ENCODE results near the gene TBC1D22A. TPM values are rescaled to one million over a fixed set of nuclear protein-coding genes. Genes with fewer than 3 reads are reported as not detected.
A peak's percentile ranks its signal among the peaks of the same experiment; 100 is the strongest.

Gene TBC1D22A
- total RNA-seq, 1 experiment from 2014 or later, result 12.2 TPM

DNA sequence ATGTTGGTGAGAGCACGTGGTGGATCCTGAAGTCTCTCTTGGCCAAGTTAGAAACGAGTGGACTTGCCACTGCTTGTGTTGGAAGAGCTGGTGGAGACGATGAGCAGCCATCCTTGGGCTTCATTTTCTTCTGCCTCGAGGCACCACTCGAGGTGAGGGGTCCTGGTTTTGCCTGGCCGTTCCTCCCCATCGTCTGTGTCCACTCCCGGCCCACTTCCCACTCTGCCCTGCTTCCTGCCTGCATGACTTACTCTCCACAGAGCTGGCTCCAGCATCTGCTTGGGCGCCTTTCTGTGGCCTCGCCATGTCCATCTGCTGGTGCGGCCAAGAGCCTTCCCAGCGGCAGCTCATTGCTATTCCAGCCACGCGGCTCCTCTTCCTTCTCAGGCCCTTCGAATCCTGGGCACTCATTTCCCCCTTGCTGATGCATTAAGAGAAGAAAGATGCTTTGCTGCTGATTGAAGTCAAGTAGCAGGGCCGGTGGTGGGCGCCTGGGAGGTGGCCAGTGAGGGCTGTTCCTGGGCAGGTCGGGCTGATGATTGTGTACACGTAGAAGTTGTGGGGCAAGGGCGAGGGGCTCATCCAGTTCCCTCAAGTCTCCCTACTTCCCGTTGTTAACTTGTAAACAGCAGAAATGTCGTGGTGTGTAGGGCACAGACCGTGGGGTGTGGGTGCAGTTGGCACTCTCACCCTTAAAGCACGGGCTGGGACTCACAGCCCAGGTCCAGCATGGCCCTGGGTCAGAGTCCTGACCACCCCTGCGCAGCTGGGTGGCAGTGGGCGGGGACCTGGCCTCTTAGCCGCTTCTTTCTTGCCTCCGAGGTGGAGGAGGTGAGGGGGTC, 292.0 kb downstream of the TBC1D22A start:
- DNase-seq (ENCODE audit: low read depth), result no peak

DNA sequence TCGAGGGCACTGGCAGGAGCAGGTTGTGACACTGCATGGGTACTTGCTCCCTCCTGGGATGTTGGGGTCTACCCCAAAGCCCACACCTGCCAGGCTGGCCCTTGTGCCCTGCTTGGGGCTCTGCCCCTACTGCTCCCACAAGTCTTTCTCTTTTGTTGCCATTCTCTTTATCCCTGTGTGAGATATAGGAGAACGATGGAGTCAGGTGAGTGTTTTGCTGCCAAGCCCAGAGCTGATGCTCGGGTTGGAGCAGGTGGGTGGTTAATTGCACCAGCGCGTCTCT, 292.6 kb downstream of the TBC1D22A start:
- no peak for DNase-seq (ENCODE audit: low read depth)

DNA sequence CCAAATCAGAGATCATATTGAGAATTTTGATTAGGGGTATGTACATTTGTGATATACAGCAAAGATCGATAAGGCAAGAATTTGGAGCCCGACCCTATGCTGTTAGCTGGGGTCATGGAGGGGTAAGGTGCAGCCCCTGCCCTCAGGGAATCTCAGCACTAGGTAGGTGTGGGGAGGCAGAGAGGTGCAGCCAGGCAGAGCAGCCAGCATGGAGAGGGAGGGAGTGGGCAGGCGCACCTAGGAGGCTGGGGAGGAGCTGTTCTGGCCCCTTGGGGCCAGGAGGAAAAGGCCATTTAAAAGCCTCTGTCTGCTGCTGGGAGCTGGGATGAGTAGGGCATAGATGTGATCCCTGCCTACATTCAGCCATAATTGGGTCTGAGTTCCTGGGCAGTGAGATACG, 293.0 kb downstream of the TBC1D22A start:
- DNase-seq (ENCODE audit: low read depth), result no peak

DNA sequence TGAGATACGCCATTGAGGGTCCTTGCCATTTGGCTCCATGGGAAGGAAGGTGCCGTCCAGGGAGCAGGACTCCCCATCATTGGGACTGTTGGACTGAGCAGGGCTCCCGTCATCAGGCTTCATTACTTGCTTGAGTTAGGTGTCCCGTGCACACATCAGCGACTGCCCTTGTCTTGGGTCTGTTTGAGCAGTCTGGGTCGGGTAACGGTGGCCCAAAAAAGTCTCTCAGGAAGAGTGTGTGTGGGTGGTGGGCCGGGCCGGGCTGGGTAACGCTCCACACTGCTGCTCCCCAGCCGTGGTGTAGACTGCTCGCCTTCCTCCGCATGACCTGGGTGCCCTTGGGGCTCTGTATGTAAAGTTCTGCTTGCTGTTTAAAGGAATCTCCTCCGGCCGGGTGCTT, 293.5 kb downstream of the TBC1D22A start:
- no peak for DNase-seq (ENCODE audit: low read depth)

DNA sequence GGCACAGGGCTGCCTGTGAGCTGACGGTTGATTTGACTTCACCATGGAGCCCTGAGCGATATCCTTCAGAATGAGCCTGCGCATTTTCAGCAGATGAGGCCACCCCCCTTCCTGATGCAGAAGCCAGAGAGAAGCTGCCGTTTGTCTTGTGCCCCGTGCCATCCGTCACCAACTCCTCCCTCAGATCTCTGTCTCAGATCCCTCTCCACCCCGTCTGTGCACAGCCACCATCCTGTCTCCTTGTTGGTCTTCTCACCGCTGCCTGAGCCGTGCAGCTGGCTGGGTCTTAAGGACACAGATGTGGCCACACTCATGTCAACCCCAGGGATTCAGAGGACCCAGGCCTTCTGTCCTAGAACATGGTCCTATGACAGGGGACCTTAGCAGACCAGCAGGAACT, 293.9 kb downstream of the TBC1D22A start:
- DNase-seq (ENCODE audit: low read depth), result no peak

DNA sequence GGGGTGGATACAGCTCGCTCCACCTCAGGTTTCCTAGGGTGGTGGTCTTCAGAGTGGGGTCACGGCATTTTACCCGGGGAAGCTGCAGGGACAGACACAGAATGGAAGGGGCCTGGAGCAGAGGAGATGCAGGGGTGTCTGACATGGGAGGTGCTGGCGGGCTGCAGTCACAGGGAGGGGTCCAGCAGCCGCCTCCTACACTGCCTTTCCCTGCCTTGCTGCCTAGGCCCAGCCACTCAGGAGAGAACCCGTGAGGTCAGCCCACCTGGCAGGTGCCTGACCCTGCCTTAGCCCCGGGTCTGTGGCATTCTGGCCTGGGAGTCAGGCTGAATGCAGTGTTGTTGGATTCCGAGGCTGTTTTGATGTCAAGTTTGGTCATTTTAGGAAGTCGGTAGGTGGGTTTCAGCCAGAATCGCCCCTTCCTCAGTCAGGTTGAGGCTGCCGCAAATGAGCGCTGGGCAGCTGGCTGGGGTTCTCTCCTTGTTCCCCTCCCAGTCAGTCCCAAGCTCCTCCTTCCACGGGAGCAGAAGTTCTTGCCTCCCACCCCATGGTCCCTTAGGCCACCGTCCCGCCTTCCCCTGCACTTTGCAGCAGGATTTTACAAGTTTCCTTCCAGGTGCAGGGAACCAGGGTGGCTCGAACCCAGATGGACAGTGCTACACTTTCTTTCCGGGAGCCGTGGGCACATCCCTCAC, 294.5 kb downstream of the TBC1D22A start:
- no peak for DNase-seq (ENCODE audit: low read depth)

DNA sequence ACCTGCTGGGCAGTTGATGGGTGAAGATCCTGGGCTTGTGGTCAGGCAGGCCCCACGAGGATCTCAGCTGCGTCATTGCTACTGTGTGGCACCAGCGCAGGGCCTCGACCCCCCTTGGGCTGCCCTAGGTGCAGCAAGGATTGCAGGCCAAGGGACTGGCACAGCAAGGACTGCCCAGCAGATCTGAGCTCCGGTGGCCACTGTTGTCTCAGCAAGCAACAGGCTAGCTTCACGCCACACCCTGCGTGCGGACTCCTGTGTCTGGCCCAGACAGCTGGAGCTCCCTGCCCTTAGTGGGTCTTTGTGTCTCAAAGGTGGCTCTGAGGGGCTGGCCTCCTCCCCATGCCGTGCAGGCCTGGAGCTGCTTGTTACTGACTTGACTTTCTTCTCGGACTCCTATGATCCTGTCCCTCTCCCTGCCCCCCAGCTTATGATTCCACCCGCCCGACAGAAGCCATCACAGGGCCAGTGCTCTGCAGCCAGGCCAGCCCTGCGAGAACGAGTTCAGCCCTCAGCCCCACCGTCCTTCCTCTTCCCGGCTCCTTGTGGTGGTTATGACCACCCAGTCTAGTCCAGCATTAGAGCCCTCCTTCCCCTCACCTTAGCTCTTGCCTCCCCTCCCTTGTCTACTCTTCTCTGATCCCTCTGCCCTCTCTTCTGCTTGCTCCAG, 295.6 kb downstream of the TBC1D22A start:
- no peak for DNase-seq (ENCODE audit: low read depth)

DNA sequence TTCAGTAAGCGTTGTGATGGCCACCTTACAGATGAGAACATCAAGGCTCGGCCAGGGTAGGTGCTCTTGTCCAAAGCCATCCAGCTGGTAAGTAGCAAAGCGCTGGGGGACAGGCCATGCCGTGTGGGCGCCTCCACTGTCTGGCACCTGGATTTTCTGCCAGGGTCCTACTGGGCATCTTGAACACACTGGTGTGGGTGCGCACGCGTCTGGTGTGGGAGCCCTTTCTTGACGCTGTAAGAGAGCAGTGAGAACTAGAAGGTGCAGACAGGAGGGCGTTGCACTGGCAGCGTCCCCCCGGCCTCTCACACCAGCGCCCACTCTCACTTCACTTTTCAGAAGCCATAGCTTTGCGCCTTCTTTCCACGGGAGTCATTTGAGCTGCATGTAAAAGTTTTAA, 296.6 kb downstream of the TBC1D22A start:
- no peak for DNase-seq (ENCODE audit: low read depth)

DNA sequence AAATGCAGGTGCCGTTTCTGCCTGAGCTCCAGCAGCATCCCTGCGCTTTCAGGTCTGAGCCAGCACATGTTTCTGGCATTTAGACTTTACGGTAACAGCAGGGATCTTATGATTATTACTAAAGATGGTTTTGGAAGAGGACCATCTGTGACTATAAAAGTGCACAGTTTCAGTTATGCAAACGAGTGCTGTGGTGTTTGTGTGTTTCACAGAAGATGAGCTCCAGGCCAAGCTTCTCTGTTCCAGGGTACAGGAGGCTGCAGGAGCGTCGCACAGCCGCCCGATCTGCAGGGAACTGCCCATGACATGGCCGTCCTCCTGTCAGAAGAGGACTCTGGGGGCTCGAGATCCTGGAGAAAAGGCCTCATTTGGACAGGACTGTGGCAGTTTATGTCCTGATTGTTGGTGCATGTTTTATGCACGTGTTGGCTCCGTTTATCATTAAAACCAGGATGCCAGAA, 297.3 kb downstream of the TBC1D22A start:
- DNase-seq (ENCODE audit: low read depth), result no peak

DNA sequence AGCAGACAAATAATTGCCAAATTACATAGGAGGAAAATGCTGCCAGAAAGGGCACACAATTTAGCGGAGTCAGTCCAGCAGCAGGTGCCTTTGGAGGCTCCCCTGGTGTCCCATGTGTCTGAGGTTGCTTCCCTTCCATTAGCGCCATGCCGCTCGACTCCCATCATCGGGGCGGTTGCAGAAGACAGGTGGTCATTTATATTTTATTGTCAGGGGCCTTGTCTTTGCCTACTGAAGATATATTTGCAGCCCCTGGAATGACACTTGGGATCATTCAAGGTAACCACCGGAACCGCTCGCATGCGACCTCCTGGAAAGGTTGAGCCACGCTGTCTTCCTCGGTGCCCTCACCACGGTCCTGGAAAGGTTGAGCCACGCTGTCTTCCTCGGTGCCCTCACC, 298.3 kb downstream of the TBC1D22A start:
- no peak for DNase-seq (ENCODE audit: low read depth)

DNA sequence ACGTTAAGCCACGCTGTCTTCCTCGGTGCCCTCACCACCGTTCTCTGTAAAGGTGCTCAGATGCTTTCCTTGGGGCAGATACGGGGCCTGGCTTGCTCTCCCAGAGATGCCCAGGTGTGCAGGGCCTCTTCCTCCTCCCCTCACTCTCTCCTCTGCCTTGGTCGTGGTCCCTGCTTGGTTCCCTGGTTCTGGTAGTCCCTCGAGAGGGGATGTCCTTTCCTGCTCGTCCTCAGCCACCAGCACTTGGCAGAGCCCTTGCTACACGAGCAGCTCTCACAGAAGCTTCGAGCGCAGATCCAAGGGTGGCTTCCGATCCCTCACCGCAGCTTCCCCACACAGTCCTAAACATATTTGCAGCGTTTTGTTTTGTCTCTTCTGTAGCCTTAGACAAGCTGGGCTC, 298.8 kb downstream of the TBC1D22A start:
- DNase-seq (ENCODE audit: low read depth), result no peak

DNA sequence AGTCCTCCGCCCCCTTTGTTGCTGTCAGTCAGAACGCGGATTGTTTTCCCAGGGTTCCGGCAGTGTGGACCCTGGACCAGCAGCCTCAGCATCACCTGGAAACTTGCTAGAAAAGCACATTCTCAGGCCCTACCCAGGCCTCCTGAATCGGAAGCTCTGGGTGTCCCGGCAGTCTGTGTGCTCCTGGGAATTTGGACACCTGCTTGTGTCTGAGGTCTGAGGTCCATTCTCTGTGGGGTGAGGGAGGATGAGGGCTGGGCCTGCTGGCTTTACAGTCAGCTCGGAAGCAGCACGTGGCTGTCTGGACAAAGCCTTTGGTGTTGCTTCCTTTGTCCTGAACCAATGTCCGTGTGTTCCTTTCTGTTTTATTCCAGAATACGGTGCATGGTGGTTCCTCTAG, 299.7 kb downstream of the TBC1D22A start:
- DNase-seq (ENCODE audit: low read depth), result no peak

DNA sequence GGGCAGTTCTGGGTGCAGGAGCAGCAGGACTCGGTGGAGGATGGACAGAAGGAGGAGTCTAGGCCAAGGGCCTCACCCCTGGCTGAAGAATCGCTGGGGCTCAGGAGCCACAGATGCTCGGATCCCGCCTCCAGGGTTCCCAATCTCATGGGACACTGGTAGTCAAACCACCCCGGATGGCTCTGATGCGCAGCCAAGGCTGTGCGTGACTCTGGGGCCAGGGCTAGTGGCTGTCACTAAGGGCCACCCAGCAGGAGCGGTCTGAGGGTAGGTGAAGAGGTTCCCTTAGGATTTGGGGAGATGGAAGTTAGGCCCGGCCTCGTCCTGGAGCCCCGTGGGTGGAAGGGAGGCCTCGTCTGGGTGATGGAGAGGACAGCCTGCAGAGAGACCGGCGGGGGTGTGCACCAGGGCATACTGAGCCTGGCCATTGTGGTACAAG, 300.6 kb downstream of the TBC1D22A start:
- DNase-seq (ENCODE audit: low read depth), result no peak

DNA sequence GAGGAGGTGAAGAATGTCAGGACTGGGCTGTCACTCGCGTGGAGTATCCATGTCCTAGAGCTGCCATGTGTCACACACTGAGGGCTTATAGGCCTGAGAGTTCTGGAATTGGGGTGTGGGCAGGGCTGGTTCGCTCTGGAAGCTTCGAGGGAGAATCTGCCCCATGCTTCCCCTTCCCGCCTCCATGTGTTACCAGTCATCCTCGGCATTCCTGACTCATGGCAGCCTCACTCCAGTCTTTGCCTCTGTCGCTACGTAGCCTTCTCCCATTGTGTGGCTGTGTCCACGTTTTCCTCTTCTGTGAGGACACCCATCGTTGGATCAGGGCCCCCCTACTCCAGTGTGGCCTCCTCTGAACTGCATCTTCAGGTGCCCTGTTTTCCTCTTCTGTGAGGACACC, 301.2 kb downstream of the TBC1D22A start:
- DNase-seq (ENCODE audit: low read depth), result no peak

DNA sequence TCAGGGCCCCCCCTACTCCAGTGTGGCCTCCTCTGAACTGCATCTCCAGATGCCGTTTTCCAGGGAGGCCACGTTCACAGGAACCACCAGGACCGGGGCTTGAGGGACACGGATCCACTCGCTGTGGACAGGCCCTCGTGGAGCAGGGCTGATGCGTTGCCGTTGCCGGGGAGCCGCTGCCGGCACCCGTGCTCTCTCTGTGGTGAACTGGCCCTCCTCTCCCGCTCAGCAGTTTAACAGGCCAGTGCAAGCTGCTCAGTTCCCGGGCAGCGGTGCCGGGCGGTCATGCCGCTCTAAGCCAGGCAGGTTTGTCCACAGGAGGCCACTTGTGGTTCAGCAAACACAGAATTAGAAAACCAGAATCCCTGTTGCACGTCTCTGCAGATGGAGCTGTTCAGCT, 301.6 kb downstream of the TBC1D22A start:
- DNase-seq (ENCODE audit: low read depth), result no peak

DNA sequence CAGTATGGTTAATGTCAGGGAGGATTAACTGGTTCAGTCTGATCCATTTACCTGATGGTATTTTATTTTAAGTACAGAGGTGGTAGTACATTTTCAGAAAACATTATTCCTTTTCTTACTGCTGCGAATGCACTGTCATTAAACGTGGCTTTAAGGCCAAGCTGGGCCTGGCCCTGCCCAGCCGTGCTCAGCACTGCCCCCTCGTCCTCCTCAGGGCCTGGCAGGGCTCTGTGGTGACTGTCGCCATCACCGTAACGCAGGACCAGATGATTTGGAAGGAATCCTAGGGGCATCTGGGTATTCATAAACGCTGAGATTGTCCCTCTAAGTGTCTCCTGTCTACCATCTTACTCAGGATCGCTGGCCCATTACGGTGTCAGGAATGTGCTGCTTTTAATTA, 302.0 kb downstream of the TBC1D22A start:
- DNase-seq (ENCODE audit: low read depth), result no peak

DNA sequence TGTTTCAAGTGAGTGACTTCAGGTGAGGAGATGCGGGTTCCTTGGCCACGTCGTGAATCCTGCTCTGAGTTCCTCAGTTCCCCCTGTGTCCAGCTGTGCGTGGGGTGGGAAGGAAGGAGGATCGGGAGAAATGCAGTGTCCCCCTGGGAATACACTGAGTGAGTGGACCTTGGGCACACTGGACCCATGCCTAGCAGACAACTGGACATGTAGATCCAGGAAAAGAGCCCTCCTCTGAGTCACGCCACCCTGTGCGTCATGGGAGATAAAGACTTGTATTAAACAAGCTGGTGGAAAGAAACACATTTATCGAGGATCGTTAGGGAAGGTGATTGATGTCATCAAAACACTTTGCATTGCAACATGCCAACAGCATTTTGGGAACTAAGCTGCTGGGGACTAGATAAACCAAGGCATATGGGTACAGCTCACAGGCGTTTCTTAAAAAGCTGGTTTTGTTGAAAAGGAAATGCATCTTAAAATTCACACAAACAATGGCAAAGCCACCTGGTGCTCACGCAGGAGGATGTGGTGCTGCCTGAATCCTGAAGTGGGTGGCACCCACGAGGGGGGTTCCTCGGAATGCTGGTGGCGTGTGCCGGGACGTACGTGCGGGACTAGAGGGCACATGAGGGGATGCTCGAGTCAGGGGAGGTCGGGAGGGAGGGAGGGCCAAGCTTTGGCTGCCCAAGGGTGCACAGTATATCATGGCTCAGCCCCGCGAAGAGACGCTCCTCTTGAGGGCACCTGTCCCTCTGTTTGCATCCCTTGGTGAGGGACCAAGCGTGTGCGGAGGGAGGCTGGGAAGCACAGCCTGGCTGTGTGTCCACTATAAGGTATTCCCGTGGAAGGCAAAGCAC, 303.5 kb downstream of the TBC1D22A start:
- DNase-seq (ENCODE audit: low read depth), result peak; percentile 34

DNA sequence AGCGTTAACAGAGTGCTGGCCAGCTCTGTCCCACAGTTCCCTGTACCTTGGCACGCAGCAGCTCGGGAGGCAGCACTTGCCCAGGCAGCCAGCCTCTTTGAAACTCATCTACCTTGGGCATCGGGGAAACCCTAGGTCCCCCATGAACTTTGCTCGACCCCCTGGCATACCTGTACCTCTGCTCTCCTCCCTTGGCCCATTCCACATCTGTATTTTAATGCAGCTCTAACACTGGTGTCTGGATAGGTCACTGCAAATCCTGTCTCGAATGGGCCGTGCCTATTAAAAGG, 304.1 kb downstream of the TBC1D22A start:
- DNase-seq (ENCODE audit: low read depth), result no peak

DNA sequence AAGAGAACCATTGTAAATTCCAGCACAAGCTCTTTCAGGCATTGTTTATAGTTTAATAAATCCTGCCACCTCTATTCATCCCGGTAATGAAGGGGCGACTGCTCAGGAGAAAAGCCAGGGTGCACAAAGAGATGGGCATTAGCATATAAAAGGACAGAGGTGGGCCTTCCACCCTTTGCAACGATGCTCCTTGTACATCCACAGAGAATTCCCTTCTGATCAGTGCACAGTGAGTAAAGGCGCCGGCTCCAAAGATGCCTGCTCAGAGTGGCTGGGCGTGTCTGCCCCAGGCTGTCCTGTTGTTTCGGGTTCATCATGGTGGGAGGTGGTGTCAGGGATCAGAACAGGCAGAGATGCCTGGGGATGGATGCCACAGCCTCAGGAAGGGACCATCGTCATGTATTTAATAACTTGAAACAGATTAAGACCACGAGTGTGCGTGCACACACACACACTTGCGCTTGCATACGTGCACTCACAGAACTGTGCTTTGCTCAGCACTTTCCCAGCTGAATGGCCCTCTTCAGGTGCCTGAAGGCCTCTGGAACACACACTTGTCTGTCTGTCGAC, 305.0 kb downstream of the TBC1D22A start:
- no peak for DNase-seq (ENCODE audit: low read depth)

DNA sequence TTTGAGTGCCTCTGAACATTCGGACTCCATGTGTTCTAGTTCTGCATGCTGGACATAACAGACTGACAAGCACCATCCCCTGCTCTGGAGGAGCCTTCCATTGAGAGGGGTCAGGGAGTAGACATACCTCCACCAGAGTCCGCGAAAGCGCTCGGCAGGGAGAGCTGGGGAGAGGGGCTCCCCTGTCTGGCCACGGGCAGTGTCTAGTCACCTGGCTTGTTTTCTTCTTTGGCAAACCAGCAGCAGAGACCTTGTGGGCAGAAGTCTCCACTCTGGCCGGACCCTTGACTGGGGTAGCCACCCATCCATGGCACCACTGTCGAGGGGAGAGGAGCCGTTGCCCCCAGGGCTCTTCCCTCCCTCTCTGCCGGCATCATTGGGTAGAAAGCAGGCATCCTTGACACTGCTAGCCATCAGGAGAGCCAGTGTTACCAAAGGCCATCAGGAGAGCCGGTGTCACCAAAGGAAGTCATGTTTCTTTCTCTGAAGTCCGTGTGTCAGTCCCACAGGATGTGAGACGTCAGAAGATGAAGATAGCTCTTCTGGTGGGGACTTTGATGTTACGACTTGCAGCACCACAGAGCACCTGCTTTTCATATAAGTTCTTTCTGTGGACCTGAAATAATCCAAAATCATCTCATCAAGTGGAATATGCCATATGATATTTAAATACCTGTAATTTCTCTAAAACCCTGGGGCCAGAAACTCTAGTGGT, 305.6 kb downstream of the TBC1D22A start:
- no peak for DNase-seq (ENCODE audit: low read depth)

DNA sequence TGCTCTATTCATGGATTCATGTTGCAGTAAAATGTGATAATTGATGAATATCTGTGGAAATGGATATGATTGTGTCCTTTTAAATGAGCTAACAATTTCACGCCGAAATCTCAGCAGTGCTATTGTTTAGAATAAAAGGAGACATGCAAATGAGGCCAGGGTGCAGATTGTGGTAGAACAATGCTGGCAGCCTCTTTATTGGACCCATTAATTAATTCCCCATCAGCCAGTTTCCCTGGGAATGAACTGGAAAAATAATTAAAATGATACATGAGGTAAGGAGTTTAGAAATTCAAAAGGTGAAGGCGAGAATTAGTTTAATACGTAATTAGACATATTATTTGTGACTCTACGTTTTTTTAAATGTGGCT, 306.2 kb downstream of the TBC1D22A start:
- DNase-seq (ENCODE audit: low read depth), result no peak
